Measurements from ENCODE around the gene BLZF1.

Gene BLZF1

DNA sequence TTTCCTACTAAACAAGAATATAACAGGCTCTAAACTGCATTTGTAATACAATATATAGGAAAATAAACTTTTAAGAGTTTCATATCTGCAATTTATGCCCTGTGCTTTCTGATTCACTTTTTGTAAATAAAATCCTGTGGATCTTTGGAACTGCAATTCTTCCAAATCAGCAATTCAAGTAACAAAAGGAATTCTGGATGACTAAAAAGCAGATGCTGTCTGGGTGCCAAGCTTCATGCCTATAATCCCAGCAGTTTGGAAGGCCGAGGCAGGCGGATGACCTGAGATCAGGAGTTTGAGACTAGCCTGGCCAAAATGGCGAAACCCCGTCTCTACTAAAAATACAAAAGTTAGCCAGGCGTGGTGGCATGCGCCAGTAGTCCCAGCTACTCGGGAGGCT is 6.7 kb upstream of the BLZF1 start:
- TF ChIP-seq, protein P1, sequence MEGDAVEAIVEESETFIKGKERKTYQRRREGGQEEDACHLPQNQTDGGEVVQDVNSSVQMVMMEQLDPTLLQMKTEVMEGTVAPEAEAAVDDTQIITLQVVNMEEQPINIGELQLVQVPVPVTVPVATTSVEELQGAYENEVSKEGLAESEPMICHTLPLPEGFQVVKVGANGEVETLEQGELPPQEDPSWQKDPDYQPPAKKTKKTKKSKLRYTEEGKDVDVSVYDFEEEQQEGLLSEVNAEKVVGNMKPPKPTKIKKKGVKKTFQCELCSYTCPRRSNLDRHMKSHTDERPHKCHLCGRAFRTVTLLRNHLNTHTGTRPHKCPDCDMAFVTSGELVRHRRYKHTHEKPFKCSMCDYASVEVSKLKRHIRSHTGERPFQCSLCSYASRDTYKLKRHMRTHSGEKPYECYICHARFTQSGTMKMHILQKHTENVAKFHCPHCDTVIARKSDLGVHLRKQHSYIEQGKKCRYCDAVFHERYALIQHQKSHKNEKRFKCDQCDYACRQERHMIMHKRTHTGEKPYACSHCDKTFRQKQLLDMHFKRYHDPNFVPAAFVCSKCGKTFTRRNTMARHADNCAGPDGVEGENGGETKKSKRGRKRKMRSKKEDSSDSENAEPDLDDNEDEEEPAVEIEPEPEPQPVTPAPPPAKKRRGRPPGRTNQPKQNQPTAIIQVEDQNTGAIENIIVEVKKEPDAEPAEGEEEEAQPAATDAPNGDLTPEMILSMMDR (IDR thresholded peaks at IDR 0.05) = no peak
- H3K27ac ChIP-seq = no peak overlapping the region
- no peak for DNase-seq (ENCODE audit: low spot score)
- H3K4me3 ChIP-seq = no peak overlapping the region

DNA sequence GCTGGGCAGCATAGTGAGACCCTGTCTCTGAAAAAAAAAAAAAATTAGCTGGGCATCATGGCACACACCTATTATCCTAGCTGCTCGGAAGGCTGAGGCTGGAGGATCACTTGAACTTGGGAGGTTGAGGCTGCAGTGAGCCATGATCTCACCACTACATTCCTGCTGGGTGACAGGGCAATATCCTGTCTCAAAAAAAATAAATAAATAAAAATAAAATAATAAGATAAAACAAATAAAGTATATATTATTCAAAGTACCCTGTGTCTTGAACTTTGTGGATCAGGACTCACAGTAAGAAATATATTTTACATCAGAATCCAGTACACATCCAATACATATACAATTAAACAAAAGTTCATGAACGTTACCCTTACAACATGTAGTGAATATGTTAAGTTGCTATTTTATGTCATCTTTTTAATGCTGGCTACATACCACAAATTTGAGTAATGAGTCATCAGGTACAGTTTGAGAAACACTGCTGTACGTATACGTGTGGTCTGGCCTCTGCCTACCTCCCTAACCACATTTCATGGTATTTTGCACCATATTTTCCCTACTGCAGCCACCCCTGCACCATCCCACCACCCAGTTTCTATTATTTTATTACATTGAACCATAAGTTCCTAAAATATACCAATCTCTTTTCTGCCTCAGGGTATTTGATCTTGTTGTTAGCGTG is 4.8 kb upstream of the BLZF1 start:
- no peak overlapping the region for H3K27ac ChIP-seq
- H3K4me3 ChIP-seq = no peak overlapping the region
- TF ChIP-seq, protein P1 (IDR thresholded peaks at IDR 0.05) = no peak
- DNase-seq (ENCODE audit: low spot score) = no peak

DNA sequence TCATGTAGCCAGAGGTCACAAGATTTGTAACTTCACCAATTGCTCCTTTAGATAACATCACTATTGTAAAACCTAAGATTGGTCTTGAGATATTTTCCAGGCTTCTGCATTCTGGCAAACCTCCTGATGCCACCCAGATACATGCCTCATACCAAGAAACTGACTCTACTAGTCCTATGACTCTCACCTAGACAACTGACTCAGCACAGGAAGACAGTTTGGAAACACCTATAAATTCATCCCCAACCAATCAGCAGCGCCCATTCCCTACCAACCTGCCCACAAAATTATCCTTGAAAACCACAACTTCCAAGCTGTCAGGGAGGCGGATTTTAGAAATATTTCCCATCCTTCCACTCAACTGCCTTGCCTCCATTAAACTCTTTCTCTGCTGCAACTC is 3.0 kb upstream of the BLZF1 start:
- no peak for DNase-seq (ENCODE audit: low spot score)
- Histone ChIP-seq H3K4me3 (no peak overlapping the region), H3K27ac (no peak overlapping the region)
- TF ChIP-seq, protein P1 (IDR thresholded peaks at IDR 0.05) = no peak

DNA sequence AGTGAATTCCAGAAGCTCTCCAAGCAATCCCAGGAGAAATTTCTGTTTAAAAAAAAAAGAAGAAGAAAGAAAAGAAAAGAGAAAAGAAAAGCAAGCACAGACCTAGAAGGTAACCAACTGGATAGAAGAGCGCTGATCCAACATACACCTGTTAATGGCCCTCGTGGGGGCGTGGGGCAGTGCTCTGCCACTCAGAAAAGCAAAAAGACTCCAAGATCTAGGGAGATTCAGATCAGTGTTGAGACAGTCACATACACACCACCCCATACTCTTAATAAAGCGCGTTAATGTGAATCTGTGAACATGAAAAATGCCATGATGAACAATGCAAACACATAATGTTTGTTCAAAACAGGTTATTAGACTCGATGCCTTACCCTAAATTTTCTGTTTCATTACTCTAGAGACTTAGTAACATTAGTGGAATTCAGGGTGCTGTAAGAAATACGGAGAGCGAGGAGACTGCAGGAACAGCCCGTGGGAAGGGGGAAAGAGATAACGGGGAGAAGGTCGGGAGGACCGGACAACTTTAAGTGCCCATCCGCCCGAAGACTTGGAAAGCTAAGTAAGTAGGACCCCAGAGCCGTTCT is 804 bp upstream of the BLZF1 start:
- H3K27ac ChIP-seq = peak overlapping the region; percentile 71 to 90
- H3K4me3 ChIP-seq = peak overlapping the region; percentile 92
- TF ChIP-seq, protein P1 (IDR thresholded peaks at IDR 0.05) = no peak
- DNase-seq (ENCODE audit: low spot score) = no peak

DNA sequence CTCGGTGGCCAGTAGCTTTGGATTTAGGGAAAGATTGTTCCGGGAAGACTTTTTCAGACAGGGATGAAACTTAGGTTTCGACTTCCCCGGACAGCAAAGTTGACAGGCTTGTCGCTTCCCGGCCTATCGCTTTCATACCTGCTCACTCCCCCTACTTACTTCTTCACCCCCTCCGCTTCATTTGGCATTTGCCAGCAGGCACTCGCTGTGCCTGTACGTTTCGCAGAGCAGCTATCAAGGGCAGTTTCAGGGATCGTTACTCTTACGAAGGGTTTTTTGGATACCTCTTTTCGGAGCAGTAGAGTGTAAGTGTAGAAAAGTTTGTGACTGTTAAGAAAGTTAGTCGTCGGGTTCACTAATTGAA is 393 bp downstream of the BLZF1 start:
- TF ChIP-seq, protein P1 (IDR thresholded peaks at IDR 0.05) = no peak
- Histone ChIP-seq H3K27ac (peak overlapping the region; percentile 71 to 90), H3K4me3 (peak overlapping the region; percentile 92)
- DNase-seq (ENCODE audit: low spot score) = no peak

DNA sequence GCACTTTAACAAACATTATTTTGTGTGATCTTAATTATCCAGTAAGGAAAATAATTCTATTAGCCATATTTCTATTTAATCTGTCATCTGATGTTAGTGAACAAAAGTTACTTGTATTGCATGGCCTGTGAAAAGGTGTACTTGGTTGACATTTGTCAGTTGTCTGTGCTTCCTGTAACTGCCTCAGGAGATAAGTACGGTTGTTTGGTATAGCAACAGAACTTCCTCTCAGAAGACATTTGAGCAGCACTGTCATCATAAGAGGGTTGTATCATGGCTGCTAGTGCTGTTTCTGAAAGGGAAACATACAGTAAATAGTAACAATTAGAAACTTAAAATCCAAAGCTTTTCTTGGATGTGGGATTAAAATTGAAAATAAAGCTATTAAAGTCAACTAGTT is 3.4 kb downstream of the BLZF1 start:
- TF ChIP-seq, protein P1 (IDR thresholded peaks at IDR 0.05) = no peak
- Histone ChIP-seq H3K27ac (no peak overlapping the region), H3K4me3 (no peak overlapping the region)
- no peak for DNase-seq (ENCODE audit: low spot score)

DNA sequence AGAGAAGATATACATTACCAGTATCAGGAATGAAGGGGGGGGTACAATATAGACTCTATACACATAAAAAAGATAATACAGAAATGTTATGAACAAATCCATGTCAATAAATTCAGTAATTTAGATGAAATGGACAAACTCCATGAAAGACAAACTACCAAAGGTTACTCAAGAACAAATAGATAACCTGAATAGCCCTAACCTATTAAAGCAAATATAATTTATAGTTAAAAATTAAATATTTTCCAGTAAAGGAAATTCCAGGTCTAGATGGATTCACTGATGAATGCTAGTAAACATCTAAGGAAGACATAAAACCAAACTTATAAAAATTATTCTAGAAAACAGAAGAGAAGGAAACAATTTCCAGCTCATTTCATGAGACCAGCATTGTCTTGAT is 13.2 kb downstream of the BLZF1 start:
- Histone ChIP-seq H3K27ac (no peak overlapping the region), H3K4me3 (no peak overlapping the region)
- no peak for DNase-seq (ENCODE audit: low spot score)
- TF ChIP-seq, protein P1 (IDR thresholded peaks at IDR 0.05) = no peak
